ENCODE results near the gene CDKN2A. TPM values are rescaled to one million over a fixed set of nuclear protein-coding genes. Genes with fewer than 3 reads are reported as not detected.

CDKN2A gene
- total RNA-seq, 1 experiment from 2014 or later = 282 TPM

DNA sequence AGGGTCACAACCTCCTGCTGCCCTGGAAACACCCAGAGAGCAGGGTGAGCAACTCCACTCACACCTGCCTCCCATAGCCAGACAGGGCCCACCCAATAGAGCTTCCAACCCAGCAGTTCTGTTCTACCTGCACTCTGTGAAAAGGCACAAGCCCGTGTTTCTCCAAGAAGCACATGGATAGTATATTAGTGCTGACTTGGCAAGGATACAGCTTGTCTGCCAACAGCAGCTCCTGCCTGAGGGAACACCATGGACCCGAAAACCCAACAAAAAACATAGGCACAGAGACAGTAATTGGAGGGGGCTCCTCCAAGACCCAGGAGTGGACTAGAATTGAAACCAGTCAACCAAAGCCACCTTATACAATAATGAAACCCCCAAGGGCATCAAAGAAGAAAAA, 48.6 kb downstream of the CDKN2A start:
- POLR2A ChIA-PET (ENCODE audit: unreplicated experiment) = no interaction called here
- Histone ChIP-seq H3K79me2 (ENCODE audit: low read depth) (no peaks in the 10 kb centered on the region), H3K27ac (no peak overlapping the region), H3K9me3 (ENCODE audit: insufficient read depth, low read depth) (no peaks in the 10 kb centered on the region), H3K36me3 (ENCODE audit: low read depth) (no peaks in the 10 kb centered on the region), H3F3A (ENCODE audit: insufficient read depth, low read depth) (no peaks in the 10 kb centered on the region), H3K4me2 (no peak overlapping the region), H4K20me1 (ENCODE audit: insufficient read depth) (no peaks in the 10 kb centered on the region), H3K9me2 (ENCODE audit: insufficient read depth) (no peaks in the 10 kb centered on the region), H3K4me3 (no peak overlapping the region), H2AFZ (no peak overlapping the region), H3K27me3 (ENCODE audit: insufficient read depth, low read depth) (no peaks in the 10 kb centered on the region), H3K4me1 (replicated peaks; ENCODE audit: insufficient read depth) (no peaks in the 10 kb centered on the region)
- BruUV-seq (replicated peaks) = no TSS peak
- intact Hi-C loops (cut with micrococcal nuclease; ENCODE audit: unreplicated experiment) = no loop called here
- no peak for DNase-seq
- CTCF ChIA-PET = no interaction called here
- no peak for TF ChIP-seq CTCF (conservative IDR thresholded peaks at IDR 0.05)
- no peak for TF ChIP-seq EZH2 (IDR thresholded peaks at IDR 0.05; ENCODE audit: low read depth)

DNA sequence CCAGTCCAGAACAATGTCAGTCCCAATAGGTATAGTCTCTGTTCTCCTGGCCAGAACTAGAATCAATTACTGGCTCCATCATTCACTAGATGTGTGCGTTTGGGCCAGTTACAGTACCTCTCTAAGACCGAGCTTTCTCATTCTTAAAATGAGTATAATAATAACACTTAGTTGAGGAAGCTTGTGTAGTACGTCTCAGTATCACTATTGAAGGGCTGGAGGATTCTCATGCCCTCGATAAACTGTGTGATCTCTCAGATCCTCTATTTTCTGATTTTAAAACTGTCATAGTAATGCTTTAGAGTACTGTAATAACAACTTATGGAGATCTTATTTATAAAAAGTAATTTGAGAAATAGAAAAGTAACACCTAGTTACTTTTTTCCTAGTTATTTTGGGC, 50.7 kb downstream of the CDKN2A start:
- CTCF ChIA-PET = no interaction called here
- H3K27me3 ChIP-seq (ENCODE audit: insufficient read depth, low read depth) = no peaks in the 10 kb centered on the region
- no peak for TF ChIP-seq EZH2 (IDR thresholded peaks at IDR 0.05; ENCODE audit: low read depth)
- no peak for TF ChIP-seq CTCF (conservative IDR thresholded peaks at IDR 0.05)
- no peaks in the 10 kb centered on the region for H3K4me1 ChIP-seq (replicated peaks; ENCODE audit: insufficient read depth)
- DNase-seq = no peak
- H3K4me2 ChIP-seq = no peak overlapping the region
- no peaks in the 10 kb centered on the region for H3K79me2 ChIP-seq (ENCODE audit: low read depth)
- H3K27ac ChIP-seq = no peak overlapping the region
- BruUV-seq (replicated peaks) = no TSS peak
- H3K36me3 ChIP-seq (ENCODE audit: low read depth) = no peaks in the 10 kb centered on the region
- H3K9me3 ChIP-seq (ENCODE audit: insufficient read depth, low read depth) = no peaks in the 10 kb centered on the region
- H3F3A ChIP-seq (ENCODE audit: insufficient read depth, low read depth) = no peaks in the 10 kb centered on the region
- no peaks in the 10 kb centered on the region for H4K20me1 ChIP-seq (ENCODE audit: insufficient read depth)
- POLR2A ChIA-PET (ENCODE audit: unreplicated experiment) = no interaction called here
- H2AFZ ChIP-seq = no peak overlapping the region
- H3K9me2 ChIP-seq (ENCODE audit: insufficient read depth) = no peaks in the 10 kb centered on the region
- no peak overlapping the region for H3K4me3 ChIP-seq
- intact Hi-C loops (cut with micrococcal nuclease; ENCODE audit: unreplicated experiment) = no loop called here

DNA sequence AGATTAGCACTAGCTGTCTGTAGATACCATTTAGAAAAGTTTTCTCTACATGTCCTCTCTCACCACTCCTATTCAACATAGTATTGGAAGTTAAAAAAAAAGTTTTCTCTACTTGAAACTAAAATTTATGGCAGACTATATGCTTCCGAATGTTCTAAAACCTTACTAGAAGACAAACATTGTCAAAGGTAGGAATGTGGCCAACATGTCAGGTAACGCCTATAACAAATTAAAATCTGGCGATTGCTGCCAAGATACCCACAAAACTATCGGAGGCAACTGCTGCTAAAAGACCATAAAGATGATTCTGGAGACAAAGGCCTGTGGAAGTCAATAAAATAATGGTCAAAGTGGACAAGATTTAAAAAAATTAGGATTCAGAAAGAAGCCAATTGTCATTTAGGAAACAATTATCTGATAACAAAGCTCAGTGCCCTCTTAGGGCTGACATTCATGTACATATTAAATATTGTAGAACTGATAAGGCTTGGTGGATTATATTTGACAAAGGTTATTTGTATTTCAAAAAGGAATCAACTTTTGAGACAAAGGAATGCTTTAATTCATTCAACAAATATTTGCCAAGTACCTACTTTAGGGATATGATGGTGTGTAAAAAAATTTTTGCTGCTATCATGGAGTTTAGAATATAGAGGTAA, 52.7 kb downstream of the CDKN2A start:
- no peaks in the 10 kb centered on the region for H3K27me3 ChIP-seq (ENCODE audit: insufficient read depth, low read depth)
- no peaks in the 10 kb centered on the region for H4K20me1 ChIP-seq (ENCODE audit: insufficient read depth)
- ChIA-PET POLR2A (ENCODE audit: unreplicated experiment) (no interaction called here), CTCF (no interaction called here)
- no peaks in the 10 kb centered on the region for H3F3A ChIP-seq (ENCODE audit: insufficient read depth, low read depth)
- H3K4me1 ChIP-seq (replicated peaks; ENCODE audit: insufficient read depth) = no peaks in the 10 kb centered on the region
- H3K9me3 ChIP-seq (ENCODE audit: insufficient read depth, low read depth) = no peaks in the 10 kb centered on the region
- H3K27ac ChIP-seq = no peak overlapping the region
- no peaks in the 10 kb centered on the region for H3K9me2 ChIP-seq (ENCODE audit: insufficient read depth)
- no peak for TF ChIP-seq CTCF (conservative IDR thresholded peaks at IDR 0.05)
- TF ChIP-seq EZH2 (IDR thresholded peaks at IDR 0.05; ENCODE audit: low read depth) = no peak
- BruUV-seq (replicated peaks) = no TSS peak
- DNase-seq = no peak
- H2AFZ ChIP-seq = no peak overlapping the region
- no peaks in the 10 kb centered on the region for H3K79me2 ChIP-seq (ENCODE audit: low read depth)
- H3K4me2 ChIP-seq = no peak overlapping the region
- intact Hi-C loops (cut with micrococcal nuclease; ENCODE audit: unreplicated experiment) = no loop called here
- no peaks in the 10 kb centered on the region for H3K36me3 ChIP-seq (ENCODE audit: low read depth)
- H3K4me3 ChIP-seq = no peak overlapping the region
